Measurements from ENCODE around the gene PCDH9. TPM values are rescaled to one million over a fixed set of nuclear protein-coding genes. Genes with fewer than 3 reads are reported as not detected.

Gene PCDH9
- total RNA-seq, 4 donors from 2014 or later, result 0.64 to 1.1 (median 0.82) TPM

DNA sequence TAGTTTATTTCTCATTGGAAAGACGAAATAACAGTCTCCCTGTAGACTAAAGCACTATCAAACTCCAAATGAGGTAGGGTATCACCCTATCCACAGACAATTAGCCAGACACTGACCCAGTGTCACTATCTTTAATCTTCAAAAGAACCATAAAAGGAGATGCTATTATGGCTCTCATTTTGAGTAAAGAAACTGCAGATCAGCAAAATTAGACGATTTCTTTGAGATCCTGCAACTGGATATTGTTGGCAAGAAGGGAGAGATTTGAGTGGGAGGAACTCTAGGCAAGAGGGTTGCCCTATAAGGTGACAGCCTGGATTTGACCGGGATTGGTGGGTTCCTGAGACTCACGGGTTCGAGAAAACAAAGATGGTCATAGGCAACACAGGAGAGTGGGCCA, 71.2 kb downstream of the PCDH9 start:
- H3K4me3 ChIP-seq, result no peak overlapping the region
- no peaks in the 10 kb centered on the region for H3K4me1 ChIP-seq
- DNase-seq (ENCODE audit: low spot score in 2 of 2), result no peak
- no peak overlapping the region for H3K27ac ChIP-seq
- TF ChIP-seq, protein P1, sequence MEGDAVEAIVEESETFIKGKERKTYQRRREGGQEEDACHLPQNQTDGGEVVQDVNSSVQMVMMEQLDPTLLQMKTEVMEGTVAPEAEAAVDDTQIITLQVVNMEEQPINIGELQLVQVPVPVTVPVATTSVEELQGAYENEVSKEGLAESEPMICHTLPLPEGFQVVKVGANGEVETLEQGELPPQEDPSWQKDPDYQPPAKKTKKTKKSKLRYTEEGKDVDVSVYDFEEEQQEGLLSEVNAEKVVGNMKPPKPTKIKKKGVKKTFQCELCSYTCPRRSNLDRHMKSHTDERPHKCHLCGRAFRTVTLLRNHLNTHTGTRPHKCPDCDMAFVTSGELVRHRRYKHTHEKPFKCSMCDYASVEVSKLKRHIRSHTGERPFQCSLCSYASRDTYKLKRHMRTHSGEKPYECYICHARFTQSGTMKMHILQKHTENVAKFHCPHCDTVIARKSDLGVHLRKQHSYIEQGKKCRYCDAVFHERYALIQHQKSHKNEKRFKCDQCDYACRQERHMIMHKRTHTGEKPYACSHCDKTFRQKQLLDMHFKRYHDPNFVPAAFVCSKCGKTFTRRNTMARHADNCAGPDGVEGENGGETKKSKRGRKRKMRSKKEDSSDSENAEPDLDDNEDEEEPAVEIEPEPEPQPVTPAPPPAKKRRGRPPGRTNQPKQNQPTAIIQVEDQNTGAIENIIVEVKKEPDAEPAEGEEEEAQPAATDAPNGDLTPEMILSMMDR (IDR thresholded peaks at IDR 0.05), result no peak
- 84% methylated on average over 5 of the region's 5 CpGs for WGBS
- no peaks in the 10 kb centered on the region for H3K27me3 ChIP-seq
- no peaks in the 10 kb centered on the region for H3K9me3 ChIP-seq
- H3K36me3 ChIP-seq, result no peaks in the 10 kb centered on the region

DNA sequence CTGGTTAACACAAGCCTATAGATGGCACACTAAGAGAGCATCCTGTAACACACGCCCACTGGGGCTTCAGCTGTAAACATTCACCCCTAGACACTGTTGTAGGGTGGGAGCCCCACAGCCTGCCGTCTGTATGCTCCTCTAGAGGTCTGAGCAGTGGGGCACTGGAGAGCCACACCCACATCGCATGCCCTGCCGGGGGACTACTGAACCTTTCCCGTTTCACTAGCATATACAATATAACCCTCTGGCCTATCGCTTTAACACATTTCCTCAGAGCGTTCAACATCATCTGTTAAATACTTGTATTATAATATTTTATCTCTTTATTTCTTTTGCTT, 73.4 kb downstream of the PCDH9 start:
- Histone ChIP-seq H3K36me3 (no peaks in the 10 kb centered on the region), H3K27me3 (no peaks in the 10 kb centered on the region), H3K4me3 (no peak overlapping the region), H3K9me3 (no peaks in the 10 kb centered on the region), H3K4me1 (no peaks in the 10 kb centered on the region), H3K27ac (no peak overlapping the region)
- TF ChIP-seq EP300 (IDR thresholded peaks at IDR 0.05) (no peak), POLR2AphosphoS5 (IDR thresholded peaks at IDR 0.05) (no peak), POLR2A (IDR thresholded peaks at IDR 0.05) (no peak)
- TF ChIP-seq, protein P1 (IDR thresholded peaks at IDR 0.05), result no peak
- WGBS, result 77% methylated on average over 7 of the region's 7 CpGs
- no peak for DNase-seq (ENCODE audit: low spot score in 2 of 2)

DNA sequence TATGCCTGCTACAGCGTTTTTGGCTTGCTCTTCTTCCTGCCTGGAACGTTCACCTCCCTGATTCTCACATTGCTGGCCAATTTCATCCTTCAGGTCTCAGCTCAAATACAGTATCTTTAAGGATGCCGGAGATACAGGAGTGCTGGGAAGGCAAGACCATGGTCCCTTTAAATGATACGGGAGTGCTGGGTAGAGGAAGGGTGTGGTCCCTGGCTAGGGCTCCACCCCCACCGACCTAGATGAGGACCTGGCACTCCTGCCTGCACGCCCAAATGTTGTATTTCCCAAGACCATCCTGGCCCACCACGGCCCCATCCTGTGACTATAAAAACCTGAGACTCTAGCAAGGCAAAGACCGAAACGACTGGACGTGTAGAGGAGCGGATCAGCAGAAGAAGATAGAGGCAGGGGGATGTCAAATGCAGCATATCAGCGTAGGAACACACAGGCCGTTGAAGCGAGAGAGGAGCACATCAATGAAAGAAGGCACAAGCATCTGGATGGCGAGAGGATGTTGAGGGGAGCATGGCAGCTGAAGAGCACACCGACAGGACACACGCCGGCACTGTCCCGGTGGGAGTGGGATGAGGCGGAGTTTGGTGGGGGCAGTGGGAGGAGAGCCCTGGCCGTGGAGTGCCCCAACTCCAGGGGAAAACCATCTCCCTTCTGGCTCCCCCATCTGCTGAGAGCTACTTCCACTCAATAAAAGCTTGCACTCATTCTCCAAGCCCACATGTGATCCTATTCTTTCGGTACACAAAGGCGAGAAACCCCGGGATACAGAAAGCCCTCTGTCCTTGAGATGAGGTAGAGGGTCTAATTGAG, 74.0 kb downstream of the PCDH9 start:
- Histone ChIP-seq H3K36me3 (no peaks in the 10 kb centered on the region), H3K9me3 (no peaks in the 10 kb centered on the region), H3K4me3 (no peak overlapping the region), H3K27me3 (no peaks in the 10 kb centered on the region), H3K4me1 (no peaks in the 10 kb centered on the region), H3K27ac (no peak overlapping the region)
- TF ChIP-seq POLR2AphosphoS5 (IDR thresholded peaks at IDR 0.05), result no peak
- TF ChIP-seq, protein P1 (IDR thresholded peaks at IDR 0.05), result no peak
- TF ChIP-seq EP300 (IDR thresholded peaks at IDR 0.05), result no peak
- TF ChIP-seq POLR2A (IDR thresholded peaks at IDR 0.05), result no peak
- no peak for DNase-seq (ENCODE audit: low spot score in 2 of 2)
- 85% methylated on average over 24 of the region's 24 CpGs for WGBS

DNA sequence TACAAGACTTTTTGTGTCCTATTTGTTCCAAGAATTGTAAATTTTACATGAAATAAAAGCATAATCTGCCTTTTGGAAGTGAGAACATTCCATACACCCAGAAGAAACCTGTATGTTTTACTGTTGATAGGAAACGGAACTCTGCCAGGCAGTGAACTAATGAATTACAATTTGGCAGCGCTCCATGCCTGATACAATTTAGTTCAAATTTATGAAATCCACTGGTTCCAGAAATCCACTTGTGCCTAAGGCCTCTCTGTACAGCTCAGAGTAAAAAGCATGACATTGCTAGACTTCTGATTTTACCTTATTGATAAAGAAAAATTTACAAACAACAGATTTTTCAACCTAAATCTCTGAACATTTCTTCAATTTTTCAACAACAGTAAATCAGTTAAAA, 78.1 kb downstream of the PCDH9 start:
- 58% methylated on average over 2 of the region's 2 CpGs for WGBS
- H3K36me3 ChIP-seq, result no peaks in the 10 kb centered on the region
- H3K4me3 ChIP-seq, result no peak overlapping the region
- H3K9me3 ChIP-seq, result no peaks in the 10 kb centered on the region
- peaks cover 2% of the 10 kb centered on the region for H3K4me1 ChIP-seq
- H3K27me3 ChIP-seq, result no peaks in the 10 kb centered on the region
- H3K27ac ChIP-seq, result no peak overlapping the region
- no peak for DNase-seq (ENCODE audit: low spot score in 2 of 2)
- TF ChIP-seq, protein P1 (IDR thresholded peaks at IDR 0.05), result no peak
- TF ChIP-seq POLR2A (IDR thresholded peaks at IDR 0.05), result no peak
- TF ChIP-seq POLR2AphosphoS5 (IDR thresholded peaks at IDR 0.05), result no peak
- no peak for TF ChIP-seq EP300 (IDR thresholded peaks at IDR 0.05)

DNA sequence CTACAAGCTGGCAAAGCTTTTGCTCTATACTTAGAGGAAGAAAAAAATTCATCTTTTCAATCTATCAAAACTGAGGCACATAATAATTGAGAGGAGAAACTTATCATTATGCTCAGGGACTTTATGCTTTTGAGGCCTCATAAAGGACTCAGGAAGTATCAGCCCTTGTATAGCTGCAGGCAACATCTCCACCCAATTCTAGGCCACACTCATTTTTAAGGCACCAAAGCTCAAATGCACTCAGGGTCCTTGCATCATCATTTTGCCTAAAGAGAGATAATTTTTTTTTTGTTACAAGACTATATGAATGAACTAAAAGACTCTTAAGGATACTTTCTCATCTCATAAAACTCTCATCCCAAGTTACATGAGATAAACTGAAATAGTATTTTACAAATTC, 78.5 kb downstream of the PCDH9 start:
- TF ChIP-seq EP300 (IDR thresholded peaks at IDR 0.05) (no peak), POLR2AphosphoS5 (IDR thresholded peaks at IDR 0.05) (no peak), POLR2A (IDR thresholded peaks at IDR 0.05) (no peak)
- TF ChIP-seq, protein P1 (IDR thresholded peaks at IDR 0.05), result no peak
- Histone ChIP-seq H3K27ac (no peak overlapping the region), H3K27me3 (no peaks in the 10 kb centered on the region)

More for the DNA sequence above, 78.5 kb downstream of the PCDH9 start:
- Histone ChIP-seq H3K4me1 (peaks cover 2% of the 10 kb centered on the region), H3K36me3 (no peaks in the 10 kb centered on the region), H3K4me3 (no peak overlapping the region), H3K9me3 (no peaks in the 10 kb centered on the region)
- no peak for DNase-seq (ENCODE audit: low spot score in 2 of 2)

Measured in suprapubic skin (tissue), 4 donors.